Head of caudate nucleus (tissue), 42 donors: ENCODE results near the gene NDFIP2.

Experiments used
- DNase-seq, 42 donors: peaks; one replicate each; pipeline versions ENCODE4 v3.0.0 to v3.0.0-alpha.2; 2020 to 2021; ENCODE audit warnings: mixed read lengths in 7 of 42
- intact Hi-C: fragments of 100-400 bp; cut with DNase I; formaldehyde crosslinking; loops from one replicate; pipeline ENCODE4 v1.15.0; 2022

Gene NDFIP2

GRCh38 chr13:79490824-79491223 is 9.9 kb downstream of the NDFIP2 start:
- DNase-seq = no peak
- intact Hi-C loops = no loop called here

- DNase-seq = no peak
These were observed 10.8 kb downstream of the NDFIP2 start for GRCh38 chr13:79491715-79492114.

GRCh38 chr13:79492313-79492798 is 11.4 kb downstream of the NDFIP2 start:
- intact Hi-C loops = no loop called here
- peak in 12 of 42 donors; percentile 5 to 37 (median 15) for DNase-seq

More at GRCh38 chr13:79491715-79492114, 10.8 kb downstream of the NDFIP2 start:
- intact Hi-C loops = no loop called here

GRCh38 chr13:79492918-79493594 is 12.1 kb downstream of the NDFIP2 start:
- intact Hi-C loops = no loop called here
- no peak for DNase-seq

GRCh38 chr13:79496188-79496587 is 15.2 kb downstream of the NDFIP2 start:
- no peak for DNase-seq
- intact Hi-C loops = no loop called here

GRCh38 chr13:79497064-79497463 is 16.1 kb downstream of the NDFIP2 start:
- no peak for DNase-seq
- intact Hi-C loops = no loop called here

GRCh38 chr13:79497852-79498251 is 16.9 kb downstream of the NDFIP2 start:
- intact Hi-C loops = no loop called here
- no peak for DNase-seq

GRCh38 chr13:79500829-79501228 is 19.9 kb downstream of the NDFIP2 start:
- intact Hi-C loops = no loop called here
- DNase-seq = no peak

GRCh38 chr13:79501538-79502232 is 20.7 kb downstream of the NDFIP2 start:
- intact Hi-C loops = no loop called here
- DNase-seq = no peak

GRCh38 chr13:79502859-79503468 is 22.0 kb downstream of the NDFIP2 start:
- DNase-seq = no peak
- intact Hi-C loops = no loop called here

GRCh38 chr13:79503473-79504017 is 22.6 kb downstream of the NDFIP2 start:
- DNase-seq = no peak

GRCh38 chr13:79508224-79508961 is 27.4 kb downstream of the NDFIP2 start:
- DNase-seq = no peak
- intact Hi-C loops = no loop called here

More at GRCh38 chr13:79503473-79504017, 22.6 kb downstream of the NDFIP2 start:
- intact Hi-C loops = no loop called here

GRCh38 chr13:79511611-79512010 is 30.7 kb downstream of the NDFIP2 start:
- intact Hi-C loops = no loop called here
- DNase-seq = no peak

GRCh38 chr13:79512950-79513349 is 32.0 kb downstream of the NDFIP2 start:
- DNase-seq = no peak
- intact Hi-C loops = no loop called here

GRCh38 chr13:79516595-79516994 is 35.6 kb downstream of the NDFIP2 start:
- no peak for DNase-seq
- intact Hi-C loops = no loop called here

- DNase-seq = no peak
- intact Hi-C loops = no loop called here
These were observed 38.3 kb downstream of the NDFIP2 start for GRCh38 chr13:79519255-79519654.

- DNase-seq = no peak
- intact Hi-C loops = no loop called here
These were observed 41.6 kb downstream of the NDFIP2 start for GRCh38 chr13:79522583-79522982.

- DNase-seq = peak in 10 of 42 donors; percentile 13 to 65 (median 26)
- intact Hi-C loops = no loop called here
These were observed 44.3 kb downstream of the NDFIP2 start for GRCh38 chr13:79525064-79525857.
